HepG2 (cell line): ENCODE results near the gene PTEN. TPM values are rescaled to one million over a fixed set of nuclear protein-coding genes. Genes with fewer than 3 reads are reported as not detected.

Experiments
- AGO2 ChIP-seq: fragments of 200-400 bp; formaldehyde crosslinking; optimal IDR thresholded peaks from 2 replicates; pipeline ENCODE3; 2017; ENCODE audit warnings: mild to moderate bottlenecking, low read depth, low read length, moderate library complexity
- ATF6 ChIP-seq: sonication (generic); formaldehyde crosslinking; conservative IDR thresholded peaks from 2 replicates; pipeline ENCODE4 v1.4.0; 2020; ENCODE audit warnings: missing genetic modification reagents
- CAMTA2 ChIP-seq: sonication (generic); formaldehyde crosslinking; IDR thresholded peaks from 2 replicates; pipeline ENCODE4 v1.4.0; 2020; ENCODE audit warnings: mild to moderate bottlenecking, missing genetic modification reagents, borderline replicate concordance
- DMTF1 ChIP-seq: sonication (generic); formaldehyde crosslinking; IDR thresholded peaks from 2 replicates; pipeline ENCODE4 v1.4.0; 2020; ENCODE audit warnings: mild to moderate bottlenecking, missing genetic modification reagents
- ETV5 ChIP-seq: IDR thresholded peaks from 2 replicates; pipeline ENCODE4 v1.6.1; 2018; ENCODE audit warnings: missing biosample characterization, missing genetic modification reagents, inconsistent platforms, borderline replicate concordance
- FLYWCH1 ChIP-seq: sonication (generic); formaldehyde crosslinking; IDR thresholded peaks from 2 replicates; pipeline ENCODE4 v1.8.1; 2023; ENCODE audit warnings: mild to moderate bottlenecking, missing genetic modification reagents
- GMEB1 ChIP-seq: sonication (generic); formaldehyde crosslinking; IDR thresholded peaks from 2 replicates; pipeline ENCODE4 v1.5.1; 2020; ENCODE audit warnings: missing genetic modification reagents, mild to moderate bottlenecking, borderline replicate concordance
- IKZF1 ChIP-seq: fragments of 450-650 bp; IDR thresholded peaks from 2 replicates; pipeline ENCODE4 v1.7.1; 2016
- KLF9 ChIP-seq: IDR thresholded peaks from 2 replicates; pipeline ENCODE4 v1.6.1; 2016; ENCODE audit warnings: low read depth
- NR0B2 ChIP-seq: sonication (generic); formaldehyde crosslinking; IDR thresholded peaks from 2 replicates; pipeline ENCODE4 v1.4.0; 2020; ENCODE audit warnings: mild to moderate bottlenecking, missing genetic modification reagents
- SMAD9 ChIP-seq: sonication (generic); formaldehyde crosslinking; IDR thresholded peaks from 2 replicates; pipeline ENCODE4 v1.5.1; 2020; ENCODE audit warnings: mild to moderate bottlenecking, missing genetic modification reagents
- SOX13 ChIP-seq, 3 experiments: fragments of 450-650 bp in 1 of 3; sonication (generic) in 1 of 3; formaldehyde crosslinking in 1 of 3; IDR thresholded peaks in 2 of 3; conservative IDR thresholded peaks in 1 of 3; 2 replicates each; pipeline versions ENCODE4 v1.5.0 to v1.6.1; 2016 to 2020; ENCODE audit warnings: antibody characterized with exemption in 1 of 3, mild to moderate bottlenecking in 1 of 3, missing compliant biosample characterization in 1 of 3, missing genetic modification reagents in 1 of 3, moderate library complexity in 1 of 3
- TAF1 ChIP-seq: sonication (generic); formaldehyde crosslinking; IDR thresholded peaks from 2 replicates; pipeline ENCODE4 v1.4.0; 2020; ENCODE audit warnings: missing genetic modification reagents
- UBTF ChIP-seq: sonication (generic); formaldehyde crosslinking; IDR thresholded peaks from 2 replicates; pipeline ENCODE4 v1.4.0; 2020; ENCODE audit warnings: mild to moderate bottlenecking, missing genetic modification reagents
- WIZ ChIP-seq: sonication (generic); formaldehyde crosslinking; IDR thresholded peaks from 2 replicates; pipeline ENCODE4 v1.5.1; 2020; ENCODE audit warnings: mild to moderate bottlenecking, missing genetic modification reagents
- XBP1 ChIP-seq: sonication (generic); formaldehyde crosslinking; IDR thresholded peaks from 2 replicates; pipeline ENCODE4 v1.5.0; 2020; ENCODE audit warnings: missing genetic modification reagents
- ZC3H4 ChIP-seq: sonication (generic); formaldehyde crosslinking; IDR thresholded peaks from 2 replicates; pipeline ENCODE4 v1.4.0; 2020; ENCODE audit warnings: missing genetic modification reagents, borderline replicate concordance
- ZNF432 ChIP-seq: sonication (generic); formaldehyde crosslinking; IDR thresholded peaks from 2 replicates; pipeline ENCODE4 v1.5.0; 2020; ENCODE audit warnings: missing genetic modification reagents, mild to moderate bottlenecking, borderline replicate concordance
- ZNF570 ChIP-seq: sonication (generic); formaldehyde crosslinking; IDR thresholded peaks from 2 replicates; pipeline ENCODE4 v1.4.0; 2020; ENCODE audit warnings: mild to moderate bottlenecking, missing genetic modification reagents, borderline replicate concordance
- polyA plus RNA-seq, 8 experiments: library from polyadenylated mRNA; depleted of rRNA in 3 of 8; stranded (reverse) in 7 of 8; unstranded in 1 of 8; fragments of >200 nt; fragmentation: Illumina TruSeq in 4 of 8; extraction: Trizol in 4 of 8; gene quantifications; 2 replicates each; pipeline versions ENCODE4 v1.2.1 to v1.2.3, GENCODE V29; 2011 to 2016; ENCODE audit warnings: low read depth in 4 of 8, missing spikeins in 1 of 8, mixed read lengths in 1 of 8; ENCODE audit not compliant: insufficient read depth in 1 of 8
- total RNA-seq, 5 experiments: library from RNA; depleted of rRNA; stranded (reverse); fragments of >200 nt; fragmentation: Illumina TruSeq; extraction: Trizol; gene quantifications; 2 replicates each; pipeline ENCODE4 v1.2.3, GENCODE V29; 2016; ENCODE audit warnings: low read depth in 1 of 5

The PTEN gene
- total and polyA plus RNA-seq, 2 of the 13 experiments (the other 11 are each of a cell fraction or from before 2014, with no cell fraction given), result 30.3 to 61.3 TPM

- TF ChIP-seq IKZF1 (no peak), CAMTA2 (CRISPR knock-in tag) (0 out of 2 replicates have a peak, but pooled peaks have one; percentile 86), UBTF (peak; percentile 91), ZNF570 (CRISPR knock-in tag) (peak; percentile 69; the same call in 1 of the 2 replicates), ZC3H4 (CRISPR knock-in tag) (no peak), XBP1 (no peak; the same call in 1 of the 2 replicates), DMTF1 (CRISPR knock-in tag) (no peak), SMAD9 (CRISPR knock-in tag) (no peak), TAF1 (peak; percentile 92), ATF6 (peak; percentile 79; the same call in 1 of the 2 replicates), KLF9 (CRISPR knock-in tag) (peak; percentile 79; the same call in 1 of the 2 replicates), WIZ (CRISPR knock-in tag) (0 out of 2 replicates have a peak, but pooled peaks have one; percentile 69), NR0B2 (CRISPR knock-in tag) (0 out of 2 replicates have a peak, but pooled peaks have one; percentile 56), ZNF432 (no peak), AGO2 (peak; percentile 76), ETV5 (CRISPR knock-in tag) (peak; percentile 77), SOX13 (IDR thresholded peaks at IDR 0.05) (no peak), SOX13 (CRISPR knock-in tag; conservative IDR thresholded peaks at IDR 0.05 in 1 of 2, IDR thresholded peaks at IDR 0.05 in 1 of 2) (peak in 1 of 2 experiments; percentile 64; a peak in 2 of 4 replicates), FLYWCH1 (no peak), GMEB1 (CRISPR knock-in tag) (peak; percentile 81)
Measured at GRCh38 chr10:87861953-87862678, 1.3 kb upstream of the PTEN start (continued).
